SK-N-SH (cell line): ENCODE measurements around the gene GNL2.

ENCODE experiments used
- EP300 ChIP-seq, 2 experiments: IDR thresholded peaks; 2 replicates each; pipeline versions ENCODE4 v1.4.0 to v1.6.1; 2012; ENCODE audit warnings: borderline replicate concordance in 1 of 2, low read depth in 1 of 2, low read length in 1 of 2
- GABPA ChIP-seq: IDR thresholded peaks from 2 replicates; pipeline ENCODE4 v1.4.0; 2012; ENCODE audit warnings: low read depth, mild to moderate bottlenecking
- NRF1 ChIP-seq: IDR thresholded peaks from 2 replicates; pipeline ENCODE4 v1.6.1; 2012; ENCODE audit warnings: low read depth, mild to moderate bottlenecking, low read length
- POLR2AphosphoS5 ChIP-seq: IDR thresholded peaks from 2 replicates; pipeline ENCODE4 v1.6.1; 2012; ENCODE audit warnings: low read depth, low read length
- RCOR1 ChIP-seq: fragments of 150-350 bp; IDR thresholded peaks from 2 replicates; pipeline ENCODE4 v1.6.1; 2017; ENCODE audit warnings: antibody characterized with exemption, low read length
- RFX5 ChIP-seq: IDR thresholded peaks from 2 replicates; pipeline ENCODE4 v1.6.1; 2012; ENCODE audit warnings: mild to moderate bottlenecking, improper control_type of control experiment, low read length
- SIN3A ChIP-seq: IDR thresholded peaks from 2 replicates; pipeline ENCODE4 v1.6.1; 2012; ENCODE audit warnings: low read depth, mild to moderate bottlenecking, low read length, moderate library complexity, borderline replicate concordance
- TCF12 ChIP-seq: IDR thresholded peaks from 2 replicates; pipeline ENCODE4 v1.4.0; 2012
- ZBTB33 ChIP-seq: IDR thresholded peaks from 2 replicates; pipeline ENCODE4 v1.4.0; 2012; ENCODE audit warnings: low read depth, borderline replicate concordance
- TF ChIP-seq, protein P1 (sequence below): fragments of 200-600 bp; sonication (generic); IDR thresholded peaks from 2 replicates; pipeline ENCODE4 v1.6.1; 2017; ENCODE audit warnings: antibody characterized with exemption, mild to moderate bottlenecking, moderate library complexity
- TF ChIP-seq, protein P2 (sequence below): IDR thresholded peaks from 2 replicates; pipeline ENCODE4; 2012

DNA sequence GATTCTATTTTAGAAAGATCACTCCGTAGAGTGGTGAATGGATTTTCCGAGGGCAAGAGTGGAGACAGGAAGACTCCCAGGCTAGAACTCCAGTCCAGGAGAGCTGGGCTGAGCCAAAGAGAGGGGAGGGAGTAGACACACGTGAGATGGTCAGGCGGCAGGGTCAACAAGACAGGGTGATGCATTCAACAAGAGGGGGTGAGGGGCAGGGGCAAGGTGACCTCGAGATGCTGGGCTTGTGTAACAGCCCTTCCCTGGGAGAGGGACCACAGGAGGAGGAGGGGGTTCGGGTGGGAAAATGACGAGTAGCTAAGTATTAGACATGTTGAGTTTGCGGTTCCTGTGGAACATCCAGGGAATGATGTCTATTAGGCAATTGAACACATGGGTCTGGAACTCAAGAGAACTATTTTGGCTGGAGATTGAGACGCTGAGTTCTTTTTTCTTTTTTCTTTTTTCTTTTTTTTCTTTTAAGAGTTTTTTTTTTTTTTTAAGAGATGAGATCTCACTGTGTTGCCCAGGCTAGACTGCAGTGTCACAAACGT lies 25.7 kb upstream of the GNL2 start:
- TF ChIP-seq, protein P1, sequence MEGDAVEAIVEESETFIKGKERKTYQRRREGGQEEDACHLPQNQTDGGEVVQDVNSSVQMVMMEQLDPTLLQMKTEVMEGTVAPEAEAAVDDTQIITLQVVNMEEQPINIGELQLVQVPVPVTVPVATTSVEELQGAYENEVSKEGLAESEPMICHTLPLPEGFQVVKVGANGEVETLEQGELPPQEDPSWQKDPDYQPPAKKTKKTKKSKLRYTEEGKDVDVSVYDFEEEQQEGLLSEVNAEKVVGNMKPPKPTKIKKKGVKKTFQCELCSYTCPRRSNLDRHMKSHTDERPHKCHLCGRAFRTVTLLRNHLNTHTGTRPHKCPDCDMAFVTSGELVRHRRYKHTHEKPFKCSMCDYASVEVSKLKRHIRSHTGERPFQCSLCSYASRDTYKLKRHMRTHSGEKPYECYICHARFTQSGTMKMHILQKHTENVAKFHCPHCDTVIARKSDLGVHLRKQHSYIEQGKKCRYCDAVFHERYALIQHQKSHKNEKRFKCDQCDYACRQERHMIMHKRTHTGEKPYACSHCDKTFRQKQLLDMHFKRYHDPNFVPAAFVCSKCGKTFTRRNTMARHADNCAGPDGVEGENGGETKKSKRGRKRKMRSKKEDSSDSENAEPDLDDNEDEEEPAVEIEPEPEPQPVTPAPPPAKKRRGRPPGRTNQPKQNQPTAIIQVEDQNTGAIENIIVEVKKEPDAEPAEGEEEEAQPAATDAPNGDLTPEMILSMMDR: no peak
- TF ChIP-seq GABPA (no peak), NRF1 (no peak), RFX5 (no peak), SIN3A (no peak), RCOR1 (no peak), EP300 (IDR thresholded peaks at IDR 0.05; ENCODE audit: borderline replicate concordance in 1 of 2, low read depth in 1 of 2, low read length in 1 of 2) (no peak), TCF12 (no peak), ZBTB33 (no peak), POLR2AphosphoS5 (no peak)
- TF ChIP-seq, protein P2, sequence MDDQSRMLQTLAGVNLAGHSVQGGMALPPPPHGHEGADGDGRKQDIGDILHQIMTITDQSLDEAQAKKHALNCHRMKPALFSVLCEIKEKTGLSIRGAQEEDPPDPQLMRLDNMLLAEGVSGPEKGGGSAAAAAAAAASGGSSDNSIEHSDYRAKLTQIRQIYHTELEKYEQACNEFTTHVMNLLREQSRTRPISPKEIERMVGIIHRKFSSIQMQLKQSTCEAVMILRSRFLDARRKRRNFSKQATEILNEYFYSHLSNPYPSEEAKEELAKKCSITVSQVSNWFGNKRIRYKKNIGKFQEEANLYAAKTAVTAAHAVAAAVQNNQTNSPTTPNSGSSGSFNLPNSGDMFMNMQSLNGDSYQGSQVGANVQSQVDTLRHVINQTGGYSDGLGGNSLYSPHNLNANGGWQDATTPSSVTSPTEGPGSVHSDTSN: no peak
